SK-N-SH (cell line): ENCODE data around the gene LPP.

Experiments
- CHD2 ChIP-seq: fragments of 150-350 bp; IDR thresholded peaks from 2 replicates; pipeline ENCODE4 v1.6.1; 2018; ENCODE audit warnings: low read length; ENCODE audit not compliant: partially characterized antibody
- EP300 ChIP-seq, 2 experiments: IDR thresholded peaks; 2 replicates each; pipeline versions ENCODE4 v1.4.0 to v1.6.1; 2012; ENCODE audit warnings: borderline replicate concordance in 1 of 2, low read depth in 1 of 2, low read length in 1 of 2
- EZH2phosphoT487 ChIP-seq: fragments of 200-600 bp; sonication (generic); IDR thresholded peaks from 2 replicates; pipeline ENCODE4 v1.6.1; 2017; ENCODE audit warnings: low read depth, mixed run types, mild to moderate bottlenecking, antibody characterized with exemption, moderate library complexity, borderline replicate concordance
- NFIC ChIP-seq: IDR thresholded peaks from 2 replicates; pipeline ENCODE4 v1.4.0; 2012; ENCODE audit warnings: borderline replicate concordance
- POLR2AphosphoS5 ChIP-seq: IDR thresholded peaks from 2 replicates; pipeline ENCODE4 v1.6.1; 2012; ENCODE audit warnings: low read depth, low read length
- RAD21 ChIP-seq: IDR thresholded peaks from 2 replicates; pipeline ENCODE4 v1.6.1; 2012; ENCODE audit warnings: mild to moderate bottlenecking, low read length
- RCOR1 ChIP-seq: fragments of 150-350 bp; IDR thresholded peaks from 2 replicates; pipeline ENCODE4 v1.6.1; 2017; ENCODE audit warnings: antibody characterized with exemption, low read length
- RFX5 ChIP-seq: IDR thresholded peaks from 2 replicates; pipeline ENCODE4 v1.6.1; 2012; ENCODE audit warnings: mild to moderate bottlenecking, improper control_type of control experiment, low read length
- TAF1 ChIP-seq: IDR thresholded peaks from 2 replicates; pipeline ENCODE4 v1.6.1; 2012; ENCODE audit warnings: low read depth, mild to moderate bottlenecking, low read length, moderate library complexity, borderline replicate concordance
- TF ChIP-seq, protein P1 (sequence below): fragments of 200-600 bp; sonication (generic); IDR thresholded peaks from 2 replicates; pipeline ENCODE4 v1.6.1; 2017; ENCODE audit warnings: antibody characterized with exemption, mild to moderate bottlenecking, moderate library complexity
- TF ChIP-seq, protein P2 (sequence below): IDR thresholded peaks from 2 replicates; pipeline ENCODE4 v1.4.0; 2012; ENCODE audit warnings: low read depth
- TF ChIP-seq, protein P3 (sequence below): IDR thresholded peaks from 2 replicates; pipeline ENCODE4 v1.4.0; 2012; ENCODE audit warnings: low read depth, borderline replicate concordance
- TF ChIP-seq, protein P4 (sequence below): fragments of 150-350 bp; IDR thresholded peaks from 2 replicates; pipeline ENCODE4 v1.6.1; 2017; ENCODE audit warnings: antibody characterized with exemption, low read length, low read depth, borderline replicate concordance
- TF ChIP-seq, protein P5 (sequence below): IDR thresholded peaks from 2 replicates; pipeline ENCODE4 v1.4.0; 2012; ENCODE audit warnings: low read depth, borderline replicate concordance

DNA sequence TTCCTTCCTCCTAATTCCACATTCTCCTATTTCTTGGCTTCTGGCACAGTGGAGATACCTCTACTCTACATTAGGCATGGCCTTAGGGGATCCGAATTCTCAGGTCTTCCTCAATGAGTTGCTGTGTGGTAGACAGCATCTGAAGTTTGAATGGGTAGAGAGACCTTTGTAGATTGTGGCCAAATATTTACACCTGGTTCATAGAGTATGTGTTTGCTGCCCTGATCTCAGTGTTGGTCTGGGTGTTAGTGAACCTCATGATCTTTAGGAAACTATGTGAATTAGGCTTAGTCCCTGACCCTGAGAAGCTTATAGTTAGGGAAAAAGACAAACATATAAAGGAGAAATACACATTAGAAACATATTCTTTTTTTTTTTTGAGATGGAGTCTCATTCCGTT lies 75.8 kb downstream of the LPP start:
- no peak for TF ChIP-seq NFIC
- TF ChIP-seq, protein P1, sequence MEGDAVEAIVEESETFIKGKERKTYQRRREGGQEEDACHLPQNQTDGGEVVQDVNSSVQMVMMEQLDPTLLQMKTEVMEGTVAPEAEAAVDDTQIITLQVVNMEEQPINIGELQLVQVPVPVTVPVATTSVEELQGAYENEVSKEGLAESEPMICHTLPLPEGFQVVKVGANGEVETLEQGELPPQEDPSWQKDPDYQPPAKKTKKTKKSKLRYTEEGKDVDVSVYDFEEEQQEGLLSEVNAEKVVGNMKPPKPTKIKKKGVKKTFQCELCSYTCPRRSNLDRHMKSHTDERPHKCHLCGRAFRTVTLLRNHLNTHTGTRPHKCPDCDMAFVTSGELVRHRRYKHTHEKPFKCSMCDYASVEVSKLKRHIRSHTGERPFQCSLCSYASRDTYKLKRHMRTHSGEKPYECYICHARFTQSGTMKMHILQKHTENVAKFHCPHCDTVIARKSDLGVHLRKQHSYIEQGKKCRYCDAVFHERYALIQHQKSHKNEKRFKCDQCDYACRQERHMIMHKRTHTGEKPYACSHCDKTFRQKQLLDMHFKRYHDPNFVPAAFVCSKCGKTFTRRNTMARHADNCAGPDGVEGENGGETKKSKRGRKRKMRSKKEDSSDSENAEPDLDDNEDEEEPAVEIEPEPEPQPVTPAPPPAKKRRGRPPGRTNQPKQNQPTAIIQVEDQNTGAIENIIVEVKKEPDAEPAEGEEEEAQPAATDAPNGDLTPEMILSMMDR, result no peak
- TF ChIP-seq EZH2phosphoT487, result no peak
- no peak for TF ChIP-seq POLR2AphosphoS5
- no peak for TF ChIP-seq TAF1
- TF ChIP-seq, protein P2, sequence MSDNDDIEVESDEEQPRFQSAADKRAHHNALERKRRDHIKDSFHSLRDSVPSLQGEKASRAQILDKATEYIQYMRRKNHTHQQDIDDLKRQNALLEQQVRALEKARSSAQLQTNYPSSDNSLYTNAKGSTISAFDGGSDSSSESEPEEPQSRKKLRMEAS, result no peak
- no peak for TF ChIP-seq CHD2
- no peak for TF ChIP-seq RFX5
- no peak for TF ChIP-seq RAD21
- TF ChIP-seq EP300 (IDR thresholded peaks at IDR 0.05; ENCODE audit: borderline replicate concordance in 1 of 2, low read depth in 1 of 2, low read length in 1 of 2), result no peak
- TF ChIP-seq, protein P3, sequence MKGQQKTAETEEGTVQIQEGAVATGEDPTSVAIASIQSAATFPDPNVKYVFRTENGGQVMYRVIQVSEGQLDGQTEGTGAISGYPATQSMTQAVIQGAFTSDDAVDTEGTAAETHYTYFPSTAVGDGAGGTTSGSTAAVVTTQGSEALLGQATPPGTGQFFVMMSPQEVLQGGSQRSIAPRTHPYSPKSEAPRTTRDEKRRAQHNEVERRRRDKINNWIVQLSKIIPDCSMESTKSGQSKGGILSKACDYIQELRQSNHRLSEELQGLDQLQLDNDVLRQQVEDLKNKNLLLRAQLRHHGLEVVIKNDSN, result no peak
- no peak for TF ChIP-seq RCOR1
- TF ChIP-seq, protein P4, sequence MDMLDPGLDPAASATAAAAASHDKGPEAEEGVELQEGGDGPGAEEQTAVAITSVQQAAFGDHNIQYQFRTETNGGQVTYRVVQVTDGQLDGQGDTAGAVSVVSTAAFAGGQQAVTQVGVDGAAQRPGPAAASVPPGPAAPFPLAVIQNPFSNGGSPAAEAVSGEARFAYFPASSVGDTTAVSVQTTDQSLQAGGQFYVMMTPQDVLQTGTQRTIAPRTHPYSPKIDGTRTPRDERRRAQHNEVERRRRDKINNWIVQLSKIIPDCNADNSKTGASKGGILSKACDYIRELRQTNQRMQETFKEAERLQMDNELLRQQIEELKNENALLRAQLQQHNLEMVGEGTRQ, result no peak
- TF ChIP-seq, protein P5, sequence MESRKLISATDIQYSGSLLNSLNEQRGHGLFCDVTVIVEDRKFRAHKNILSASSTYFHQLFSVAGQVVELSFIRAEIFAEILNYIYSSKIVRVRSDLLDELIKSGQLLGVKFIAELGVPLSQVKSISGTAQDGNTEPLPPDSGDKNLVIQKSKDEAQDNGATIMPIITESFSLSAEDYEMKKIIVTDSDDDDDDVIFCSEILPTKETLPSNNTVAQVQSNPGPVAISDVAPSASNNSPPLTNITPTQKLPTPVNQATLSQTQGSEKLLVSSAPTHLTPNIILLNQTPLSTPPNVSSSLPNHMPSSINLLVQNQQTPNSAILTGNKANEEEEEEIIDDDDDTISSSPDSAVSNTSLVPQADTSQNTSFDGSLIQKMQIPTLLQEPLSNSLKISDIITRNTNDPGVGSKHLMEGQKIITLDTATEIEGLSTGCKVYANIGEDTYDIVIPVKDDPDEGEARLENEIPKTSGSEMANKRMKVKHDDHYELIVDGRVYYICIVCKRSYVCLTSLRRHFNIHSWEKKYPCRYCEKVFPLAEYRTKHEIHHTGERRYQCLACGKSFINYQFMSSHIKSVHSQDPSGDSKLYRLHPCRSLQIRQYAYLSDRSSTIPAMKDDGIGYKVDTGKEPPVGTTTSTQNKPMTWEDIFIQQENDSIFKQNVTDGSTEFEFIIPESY, result no peak
